Diencephalon (tissue), 1 donor: ENCODE measurements around the gene SIGLEC14. TPM values are rescaled to one million over a fixed set of nuclear protein-coding genes. Genes with fewer than 3 reads are reported as not detected.

ENCODE experiments used
- small RNA-seq: library from RNA; depleted of rRNA; stranded (forward); fragments of <200 nt; gene quantifications from one replicate; pipeline ENCODE3, GENCODE V24; 2014
- total RNA-seq: library from RNA; depleted of rRNA; stranded (reverse); fragments of >200 nt; gene quantifications from one replicate; pipeline ENCODE4 v1.2.3, GENCODE V29; 2014

SIGLEC14 gene
- 1.2 TPM for total RNA-seq

DNA sequence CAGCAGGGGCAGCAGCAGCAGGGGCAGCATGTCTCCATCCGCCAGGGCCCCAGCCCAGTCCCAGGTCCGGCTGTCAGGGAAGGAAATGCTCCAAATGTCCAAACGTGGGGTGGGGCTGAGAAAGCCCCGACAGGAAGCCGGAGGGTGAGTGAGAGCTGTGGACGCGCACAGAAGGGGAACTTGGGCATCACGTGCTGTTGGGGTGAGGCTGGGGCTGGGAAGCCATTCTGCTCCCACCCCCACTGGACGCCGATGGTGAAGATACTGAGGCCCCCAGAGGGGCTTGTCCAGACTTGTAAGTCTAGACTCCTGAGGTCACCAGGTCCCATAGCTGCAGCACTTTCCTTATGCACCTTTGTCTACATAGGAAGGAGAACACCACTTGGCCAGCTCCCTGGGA, at the start of gene SIGLEC14:
Gene SIGLEC14 (minus strand): TSS at position 96 of the 400 bp plus-strand sequence. CDS start 66 bp downstream, at position 30.

DNA sequence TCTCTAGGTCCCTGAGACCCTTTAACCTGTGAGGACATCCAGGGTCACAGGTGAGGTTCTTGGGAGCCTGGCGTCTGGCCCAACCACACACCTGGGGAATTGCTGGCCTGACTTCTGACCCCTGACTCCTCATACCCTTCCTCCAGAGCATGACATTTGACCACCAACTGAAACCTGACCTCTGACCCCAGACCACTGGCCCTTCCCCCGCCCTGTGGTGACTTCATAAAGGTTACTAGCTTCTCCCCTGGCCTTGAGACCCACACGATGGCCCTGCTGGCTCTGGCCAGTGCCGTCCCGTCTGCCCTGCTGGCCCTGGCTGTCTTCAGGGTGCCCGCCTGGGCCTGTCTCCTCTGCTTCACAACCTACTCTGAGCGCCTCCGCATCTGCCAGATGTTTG, 46.6 kb upstream of the SIGLEC14 start, which contains the start of gene SPACA6:
Gene SPACA6 (plus strand): TSS at position 71 of the 400 bp plus-strand sequence. CDS start 197 bp downstream, at position 268.

DNA sequence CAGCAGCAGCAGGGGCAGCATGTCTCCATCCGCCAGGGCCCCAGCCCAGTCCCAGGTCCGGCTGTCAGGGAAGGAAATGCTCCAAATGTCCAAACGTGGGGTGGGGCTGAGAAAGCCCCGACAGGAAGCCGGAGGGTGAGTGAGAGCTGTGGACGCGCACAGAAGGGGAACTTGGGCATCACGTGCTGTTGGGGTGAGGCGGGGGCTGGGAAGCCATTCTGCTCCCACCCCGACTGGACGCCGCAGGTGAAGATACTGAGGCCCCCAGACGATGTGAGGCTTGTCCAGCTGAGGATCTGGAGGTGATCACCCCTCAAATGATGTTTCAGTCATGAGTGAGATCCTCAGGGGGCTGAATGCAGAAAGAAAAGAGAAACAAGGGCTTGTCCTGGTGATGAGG, 16.3 kb downstream of the SIGLEC14 start, which contains the start of gene SIGLEC5:
Gene SIGLEC5 (minus strand): TSS at position 87 of the 400 bp plus-strand sequence. CDS start 66 bp downstream, at position 21.

Small RNA genes lying within 50 kb of the gene (small RNA-seq; reads per million reads assigned to genes)
- not detected for gene AC018755.2
- not detected for gene MIR125A
- 3.7 reads per million, percentile 90 among the genes with 10 or more reads in this experiment for gene MIR99B
- gene MIRLET7E, result not detected

Other genes starting within 250 kb of the SIGLEC14 start
- 3.0 TPM for gene SIGLEC10, start 229.2 kb downstream of the SIGLEC14 start, total RNA-seq
- 2.3 TPM for gene SIGLEC8, start 188.4 kb downstream of the SIGLEC14 start, total RNA-seq
- not detected for gene CEACAM18, start 168.3 kb downstream of the SIGLEC14 start, total RNA-seq
- gene SIGLEC12, start 145.0 kb downstream of the SIGLEC14 start, total RNA-seq, result not detected
- not detected for gene SIGLEC6, start 115.2 kb downstream of the SIGLEC14 start, total RNA-seq
- 9.9 TPM for gene ZNF175, start 75.5 kb downstream of the SIGLEC14 start, total RNA-seq
- 0.23 TPM for gene SIGLEC5, start 16.4 kb downstream of the SIGLEC14 start, total RNA-seq
- 4.4 TPM for gene SPACA6, start 46.5 kb upstream of the SIGLEC14 start, total RNA-seq
- gene HAS1, start 77.2 kb upstream of the SIGLEC14 start, total RNA-seq, result 5.5 TPM
- gene FPR1, start 105.1 kb upstream of the SIGLEC14 start, total RNA-seq, result 10.6 TPM
- 0.92 TPM for gene FPR2, start 114.4 kb upstream of the SIGLEC14 start, total RNA-seq
- gene FPR3, start 148.3 kb upstream of the SIGLEC14 start, total RNA-seq, result 0.46 TPM
- 64.8 TPM for gene ZNF577, start 241.1 kb upstream of the SIGLEC14 start, total RNA-seq